Measurements from ENCODE around the gene FBXL16.
A peak's percentile ranks its signal among the peaks of the same experiment; 100 is the strongest.
"Not testable (repeated sequence)": the region's sequence is repeated elsewhere in the genome, so short reads cannot be mapped to it uniquely, and the experiment has no call there.

The FBXL16 gene

DNA sequence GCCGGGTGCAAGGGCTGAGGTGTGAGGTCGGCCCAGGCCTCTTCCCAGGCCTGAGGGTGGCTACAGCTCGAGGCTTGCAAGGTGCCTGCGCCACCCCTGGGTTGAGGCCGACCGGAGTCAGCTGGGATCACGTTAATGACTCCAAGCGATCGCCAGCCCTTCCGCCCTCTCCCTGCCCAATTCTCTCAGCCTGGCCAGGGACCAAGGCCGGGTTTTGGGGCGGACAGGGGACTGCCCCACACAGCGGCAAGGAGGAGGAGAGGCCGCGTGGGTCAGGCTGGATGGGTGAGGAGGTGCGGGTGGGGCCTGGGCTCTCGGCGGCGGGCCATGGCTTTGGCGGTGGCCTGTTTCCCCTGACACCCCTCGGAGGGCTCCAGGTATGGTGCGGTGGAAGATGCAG is 12.2 kb downstream of the FBXL16 start:
- no peak overlapping the region for H3K27ac ChIP-seq (ENCODE audit: low read length, poor library complexity, severe bottlenecking)
- no peak overlapping the region for H4K91ac ChIP-seq (ENCODE audit: low read length)
- WGBS, result 54% methylated on average over 22 of the region's 22 CpGs
- no peak overlapping the region for H2BK15ac ChIP-seq (ENCODE audit: low read depth, poor library complexity, severe bottlenecking)
- H2AFZ ChIP-seq (ENCODE audit: low read depth, low read length), result no peak overlapping the region
- no peak overlapping the region for H2BK5ac ChIP-seq (ENCODE audit: low read depth, low read length, poor library complexity, severe bottlenecking)
- no peak overlapping the region for H2AK5ac ChIP-seq (ENCODE audit: low read length, severe bottlenecking)
- no peak overlapping the region for H3K18ac ChIP-seq (ENCODE audit: low read depth in 1 of 2, low read length in 2 of 2)
- no peak overlapping the region for H3K23ac ChIP-seq (ENCODE audit: low read length in 2 of 2)
- no peak overlapping the region for H3K4ac ChIP-seq (ENCODE audit: low read depth in 1 of 2, low read length in 2 of 2)
- H3K79me1 ChIP-seq (replicated peaks; ENCODE audit: low read length, poor library complexity, severe bottlenecking), result peaks cover 15% of the 10 kb centered on the region
- DNase-seq, result no peak
- no peak overlapping the region for H3K9ac ChIP-seq (ENCODE audit: low read length)
- no peak overlapping the region for H2BK120ac ChIP-seq (ENCODE audit: low read depth, low read length)
- H3K4me1 ChIP-seq (ENCODE audit: control insufficient read depth, insufficient read depth, low read depth, low read length), result peaks cover 36% of the 10 kb centered on the region
- H3K27me3 ChIP-seq (ENCODE audit: control insufficient read depth in 1 of 2, insufficient read depth in 1 of 2, low read length in 2 of 2), result peaks cover 51 to 52% of the 10 kb centered on the region in 2 experiments
- H3K36me3 ChIP-seq (ENCODE audit: control insufficient read depth in 1 of 2, insufficient read depth in 2 of 2, low read depth in 1 of 2, low read length in 2 of 2), result peaks cover 0 to 10% of the 10 kb centered on the region in 2 experiments
- H3K9me3 ChIP-seq (ENCODE audit: control insufficient read depth, low read length), result no peaks in the 10 kb centered on the region
- H2BK12ac ChIP-seq (ENCODE audit: low read length in 2 of 2), result no peak overlapping the region
- H3K4me2 ChIP-seq (ENCODE audit: low read length, poor library complexity, severe bottlenecking), result no peak overlapping the region
- no peak overlapping the region for H4K8ac ChIP-seq (ENCODE audit: low read length)
- H3K14ac ChIP-seq (ENCODE audit: low read length in 2 of 2), result no peak overlapping the region
- no peak overlapping the region for H3K4me3 ChIP-seq (ENCODE audit: insufficient read depth in 1 of 2, low read depth in 1 of 2, low read length in 2 of 2)

DNA sequence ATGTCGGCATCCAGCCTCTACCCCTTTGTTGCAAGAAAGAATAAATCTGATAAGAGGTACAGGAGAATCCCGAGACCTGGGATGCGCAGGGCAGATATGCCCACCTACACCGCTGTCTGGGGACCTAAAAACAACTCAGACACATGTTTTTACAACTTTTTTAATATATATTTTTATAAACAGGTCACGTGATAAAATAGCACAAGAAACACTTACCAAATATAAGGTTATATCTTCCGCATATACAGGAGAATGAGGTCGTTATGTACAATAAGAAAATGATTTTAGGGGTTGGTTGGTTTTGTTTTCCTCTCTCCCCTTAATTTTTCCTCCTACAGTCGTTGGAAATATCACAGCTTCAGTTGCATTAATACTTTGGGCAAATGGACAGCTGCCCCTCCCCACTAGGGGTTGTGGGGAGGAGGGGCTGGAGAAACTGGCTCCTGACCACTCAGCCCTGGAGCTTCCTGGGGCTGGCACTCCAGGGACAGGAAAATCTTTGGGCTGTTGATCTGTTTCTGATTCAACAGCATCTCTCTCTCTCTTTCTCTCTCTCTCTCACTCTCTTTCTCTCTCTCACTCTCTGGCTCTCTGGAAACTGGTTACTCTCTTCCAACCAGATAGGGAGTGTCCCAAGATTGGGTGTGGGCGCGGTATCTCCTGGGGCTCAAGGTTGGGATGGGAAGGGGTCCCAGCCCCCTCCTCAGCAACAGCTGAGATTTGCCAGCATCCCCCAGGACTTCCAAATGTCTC is 13.1 kb downstream of the FBXL16 start:
- 100% methylated on average over 6 of the region's 10 CpGs for WGBS
- H2AFZ ChIP-seq (ENCODE audit: low read depth, low read length), result no peak overlapping the region
- peaks cover 49% of the 10 kb centered on the region in 2 experiments for H3K27me3 ChIP-seq (ENCODE audit: control insufficient read depth in 1 of 2, insufficient read depth in 1 of 2, low read length in 2 of 2)
- H3K14ac ChIP-seq (ENCODE audit: low read length in 2 of 2), result no peak overlapping the region
- H3K18ac ChIP-seq (ENCODE audit: low read depth in 1 of 2, low read length in 2 of 2), result no peak overlapping the region
- H3K9ac ChIP-seq (ENCODE audit: low read length), result no peak overlapping the region
- peaks cover 37% of the 10 kb centered on the region for H3K4me1 ChIP-seq (ENCODE audit: control insufficient read depth, insufficient read depth, low read depth, low read length)
- H4K8ac ChIP-seq (ENCODE audit: low read length), result no peak overlapping the region
- DNase-seq, result no peak
- no peak overlapping the region for H3K4ac ChIP-seq (ENCODE audit: low read depth in 1 of 2, low read length in 2 of 2)
- H2BK5ac ChIP-seq (ENCODE audit: low read depth, low read length, poor library complexity, severe bottlenecking), result no peak overlapping the region
- no peak overlapping the region for H3K23ac ChIP-seq (ENCODE audit: low read length in 2 of 2)
- no peak overlapping the region for H4K91ac ChIP-seq (ENCODE audit: low read length)
- H3K4me3 ChIP-seq (ENCODE audit: insufficient read depth in 1 of 2, low read depth in 1 of 2, low read length in 2 of 2), result no peak overlapping the region
- no peak overlapping the region for H3K27ac ChIP-seq (ENCODE audit: low read length, poor library complexity, severe bottlenecking)
- H2BK12ac ChIP-seq (ENCODE audit: low read length in 2 of 2), result no peak overlapping the region
- peaks cover 4 to 16% of the 10 kb centered on the region in 2 experiments for H3K36me3 ChIP-seq (ENCODE audit: control insufficient read depth in 1 of 2, insufficient read depth in 2 of 2, low read depth in 1 of 2, low read length in 2 of 2)
- H3K4me2 ChIP-seq (ENCODE audit: low read length, poor library complexity, severe bottlenecking), result no peak overlapping the region
- H2BK120ac ChIP-seq (ENCODE audit: low read depth, low read length), result no peak overlapping the region
- no peaks in the 10 kb centered on the region for H3K9me3 ChIP-seq (ENCODE audit: control insufficient read depth, low read length)
- H2BK15ac ChIP-seq (ENCODE audit: low read depth, poor library complexity, severe bottlenecking), result no peak overlapping the region
- no peak overlapping the region for H2AK5ac ChIP-seq (ENCODE audit: low read length, severe bottlenecking)
- H3K79me1 ChIP-seq (replicated peaks; ENCODE audit: low read length, poor library complexity, severe bottlenecking), result peaks cover 15% of the 10 kb centered on the region

DNA sequence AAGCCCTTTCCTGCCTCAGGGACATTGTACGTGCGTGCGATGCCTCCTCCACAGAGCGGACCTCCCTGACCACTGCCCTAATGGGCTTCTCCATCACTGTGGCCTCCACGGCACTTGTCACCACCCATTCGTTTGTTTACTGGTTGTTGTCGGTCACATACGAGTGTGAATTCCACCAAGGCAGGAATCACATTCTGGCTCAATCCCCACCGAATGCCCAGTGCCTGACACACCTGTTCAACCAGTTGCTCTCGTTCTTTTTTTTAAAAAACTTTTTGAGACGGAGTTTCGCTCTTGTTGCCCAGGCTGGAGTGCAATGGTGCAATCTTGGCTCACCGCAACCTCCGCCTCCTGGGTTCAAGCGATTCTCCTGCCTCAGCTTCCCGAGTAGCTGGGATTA is 14.4 kb downstream of the FBXL16 start:
- not testable (repeated sequence) for H3K9me3 ChIP-seq (ENCODE audit: control insufficient read depth, low read length); H3K4me3 ChIP-seq (ENCODE audit: insufficient read depth in 1 of 2, low read depth in 1 of 2, low read length in 2 of 2); H2BK12ac ChIP-seq (ENCODE audit: low read length in 2 of 2); H3K4ac ChIP-seq (ENCODE audit: low read depth in 1 of 2, low read length in 2 of 2); H3K9ac ChIP-seq (ENCODE audit: low read length); H2BK15ac ChIP-seq (ENCODE audit: low read depth, poor library complexity, severe bottlenecking); H4K8ac ChIP-seq (ENCODE audit: low read length); DNase-seq; H2AK5ac ChIP-seq (ENCODE audit: low read length, severe bottlenecking); H3K4me2 ChIP-seq (ENCODE audit: low read length, poor library complexity, severe bottlenecking); H3K23ac ChIP-seq (ENCODE audit: low read length in 2 of 2); H3K27ac ChIP-seq (ENCODE audit: low read length, poor library complexity, severe bottlenecking); H2BK5ac ChIP-seq (ENCODE audit: low read depth, low read length, poor library complexity, severe bottlenecking); H3K18ac ChIP-seq (ENCODE audit: low read depth in 1 of 2, low read length in 2 of 2); H2BK120ac ChIP-seq (ENCODE audit: low read depth, low read length); H3K14ac ChIP-seq (ENCODE audit: low read length in 2 of 2); H4K91ac ChIP-seq (ENCODE audit: low read length); H2AFZ ChIP-seq (ENCODE audit: low read depth, low read length)
- peaks cover 17 to 27% of the 10 kb centered on the region in 2 experiments for H3K36me3 ChIP-seq (ENCODE audit: control insufficient read depth in 1 of 2, insufficient read depth in 2 of 2, low read depth in 1 of 2, low read length in 2 of 2)
- peaks cover 25% of the 10 kb centered on the region for H3K79me1 ChIP-seq (replicated peaks; ENCODE audit: low read length, poor library complexity, severe bottlenecking)
- peaks cover 41 to 43% of the 10 kb centered on the region in 2 experiments for H3K27me3 ChIP-seq (ENCODE audit: control insufficient read depth in 1 of 2, insufficient read depth in 1 of 2, low read length in 2 of 2)
- WGBS, result 87% methylated on average over 16 of the region's 16 CpGs
- H3K4me1 ChIP-seq (ENCODE audit: control insufficient read depth, insufficient read depth, low read depth, low read length), result peaks cover 39% of the 10 kb centered on the region

DNA sequence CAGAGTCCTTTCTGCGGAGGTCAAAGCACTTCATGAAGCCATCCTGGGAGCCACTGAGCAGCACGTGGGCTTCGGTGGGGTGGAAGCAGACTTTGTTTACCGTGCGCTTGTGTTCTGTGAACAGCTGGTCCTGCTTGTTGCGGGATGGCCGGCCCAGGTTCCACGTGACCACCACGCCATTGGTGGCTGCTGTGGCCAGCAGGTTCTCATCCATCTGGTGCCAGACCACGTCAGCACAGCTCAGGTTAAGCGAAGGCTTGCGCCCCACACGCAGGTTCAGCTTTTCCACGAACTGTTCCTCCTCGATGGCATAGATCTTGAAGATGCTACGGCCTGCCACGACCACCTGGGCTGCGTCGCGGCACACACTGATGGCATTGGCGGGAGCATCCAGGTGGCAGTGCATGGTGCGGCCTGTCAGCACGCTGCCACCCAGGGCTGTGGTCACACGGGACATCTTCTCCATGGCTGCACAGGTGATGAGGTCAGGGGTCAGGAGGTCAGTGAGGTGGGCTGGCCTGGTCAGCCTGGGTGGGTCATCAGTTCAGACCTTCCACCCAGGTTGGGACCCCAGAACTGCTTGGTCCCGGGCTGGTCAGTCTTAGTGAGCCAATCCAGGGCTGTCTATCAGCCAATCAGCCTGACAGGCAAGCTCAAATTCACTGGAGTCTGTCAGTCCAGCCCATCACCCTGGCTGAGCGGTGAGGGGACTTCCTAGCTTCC is 16.3 kb downstream of the FBXL16 start:
- DNase-seq, result no peak
- H2BK15ac ChIP-seq (ENCODE audit: low read depth, poor library complexity, severe bottlenecking), result no peak overlapping the region
- no peak overlapping the region for H3K14ac ChIP-seq (ENCODE audit: low read length in 2 of 2)
- peak overlapping the region; percentile 95 for H3K9ac ChIP-seq (ENCODE audit: low read length)
- H3K4me3 ChIP-seq (ENCODE audit: insufficient read depth in 1 of 2, low read depth in 1 of 2, low read length in 2 of 2), result peak overlapping the region; percentile 78 to 96
- H3K36me3 ChIP-seq (ENCODE audit: control insufficient read depth in 1 of 2, insufficient read depth in 2 of 2, low read depth in 1 of 2, low read length in 2 of 2), result peaks cover 25 to 44% of the 10 kb centered on the region in 2 experiments
- H3K4me1 ChIP-seq (ENCODE audit: control insufficient read depth, insufficient read depth, low read depth, low read length), result peaks cover 43% of the 10 kb centered on the region
- no peak overlapping the region for H2BK12ac ChIP-seq (ENCODE audit: low read length in 2 of 2)
- H3K27ac ChIP-seq (ENCODE audit: low read length, poor library complexity, severe bottlenecking), result no peak overlapping the region
- WGBS, result 91% methylated on average over 25 of the region's 26 CpGs
- peaks cover 39% of the 10 kb centered on the region for H3K79me1 ChIP-seq (replicated peaks; ENCODE audit: low read length, poor library complexity, severe bottlenecking)
- H3K4me2 ChIP-seq (ENCODE audit: low read length, poor library complexity, severe bottlenecking), result peak overlapping the region; percentile 85
- no peak overlapping the region for H2BK120ac ChIP-seq (ENCODE audit: low read depth, low read length)
- no peak overlapping the region for H3K23ac ChIP-seq (ENCODE audit: low read length in 2 of 2)
- peaks cover 22 to 26% of the 10 kb centered on the region in 2 experiments for H3K27me3 ChIP-seq (ENCODE audit: control insufficient read depth in 1 of 2, insufficient read depth in 1 of 2, low read length in 2 of 2)
- H4K8ac ChIP-seq (ENCODE audit: low read length), result peak overlapping the region; percentile 96
- peak overlapping the region; percentile 80 to 88 for H3K4ac ChIP-seq (ENCODE audit: low read depth in 1 of 2, low read length in 2 of 2)
- peak overlapping the region; percentile 75 for H4K91ac ChIP-seq (ENCODE audit: low read length)
- H3K9me3 ChIP-seq (ENCODE audit: control insufficient read depth, low read length), result no peaks in the 10 kb centered on the region
- no peak overlapping the region for H2AFZ ChIP-seq (ENCODE audit: low read depth, low read length)
- no peak overlapping the region for H2BK5ac ChIP-seq (ENCODE audit: low read depth, low read length, poor library complexity, severe bottlenecking)
- H3K18ac ChIP-seq (ENCODE audit: low read depth in 1 of 2, low read length in 2 of 2), result peak overlapping the region in 1 of 2 experiments; percentile 63
- H2AK5ac ChIP-seq (ENCODE audit: low read length, severe bottlenecking), result no peak overlapping the region
